Prostate gland (tissue), 2 donors: ENCODE data around the gene GLE1.

Source experiments
- POLR2A ChIP-seq: fragments of 450-650 bp; IDR thresholded peaks from one replicate; pipeline ENCODE4 v1.6.1; 2016; ENCODE audit warnings: antibody characterized with exemption, mild to moderate bottlenecking
- POLR2AphosphoS5 ChIP-seq: sonication (generic); formaldehyde crosslinking; IDR thresholded peaks from one replicate; pipeline ENCODE4 v1.6.1; 2017; ENCODE audit warnings: antibody characterized with exemption
- TF ChIP-seq, protein P1 (sequence below), 4 experiments: fragments of 200-600 bp in 2 of 4; fragments of 450-650 bp in 2 of 4; sonication (generic) in 2 of 4; IDR thresholded peaks; 1 replicate in 3 of 4; 2 replicates in 1 of 4; pipeline ENCODE4 v1.5.1; 2016 to 2019; ENCODE audit warnings: antibody characterized with exemption in 4 of 4, mild to moderate bottlenecking in 2 of 4, moderate library complexity in 2 of 4

- TF ChIP-seq, protein P1, sequence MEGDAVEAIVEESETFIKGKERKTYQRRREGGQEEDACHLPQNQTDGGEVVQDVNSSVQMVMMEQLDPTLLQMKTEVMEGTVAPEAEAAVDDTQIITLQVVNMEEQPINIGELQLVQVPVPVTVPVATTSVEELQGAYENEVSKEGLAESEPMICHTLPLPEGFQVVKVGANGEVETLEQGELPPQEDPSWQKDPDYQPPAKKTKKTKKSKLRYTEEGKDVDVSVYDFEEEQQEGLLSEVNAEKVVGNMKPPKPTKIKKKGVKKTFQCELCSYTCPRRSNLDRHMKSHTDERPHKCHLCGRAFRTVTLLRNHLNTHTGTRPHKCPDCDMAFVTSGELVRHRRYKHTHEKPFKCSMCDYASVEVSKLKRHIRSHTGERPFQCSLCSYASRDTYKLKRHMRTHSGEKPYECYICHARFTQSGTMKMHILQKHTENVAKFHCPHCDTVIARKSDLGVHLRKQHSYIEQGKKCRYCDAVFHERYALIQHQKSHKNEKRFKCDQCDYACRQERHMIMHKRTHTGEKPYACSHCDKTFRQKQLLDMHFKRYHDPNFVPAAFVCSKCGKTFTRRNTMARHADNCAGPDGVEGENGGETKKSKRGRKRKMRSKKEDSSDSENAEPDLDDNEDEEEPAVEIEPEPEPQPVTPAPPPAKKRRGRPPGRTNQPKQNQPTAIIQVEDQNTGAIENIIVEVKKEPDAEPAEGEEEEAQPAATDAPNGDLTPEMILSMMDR (IDR thresholded peaks at IDR 0.05) = no peak
- TF ChIP-seq POLR2AphosphoS5 (peak; percentile 34), POLR2A (no peak)
Measured at GRCh38 chr9:128579194-128579593, 74.7 kb downstream of the GLE1 start.
